SU-DHL-6 (cell line): ENCODE data around the gene CCDC24.

Experiments
- H2AFZ ChIP-seq: fragments of 200-600 bp; sonication (generic); 2 replicates; pipeline ENCODE4 v1.6.1; 2014; ENCODE audit warnings: low read depth, mild to moderate bottlenecking, moderate library complexity, mixed read lengths, antibody characterized with exemption, low read length; ENCODE audit not compliant: severe bottlenecking
- H3F3A ChIP-seq: fragments of 200-600 bp; shearing (Covaris generic); 2 replicates; pipeline ENCODE4 v1.6.0; 2016; ENCODE audit warnings: antibody characterized with exemption, mild to moderate bottlenecking; ENCODE audit not compliant: insufficient read depth
- H3K27ac ChIP-seq: fragments of 200-600 bp; sonication (generic); 2 replicates; pipeline ENCODE4 v1.5.1; 2016; ENCODE audit warnings: low read depth, mild to moderate bottlenecking, low read length, moderate library complexity, mixed read lengths
- H3K27me3 ChIP-seq: fragments of 200-600 bp; sonication (generic), shearing (Covaris generic); 2 replicates; pipeline ENCODE4 v1.6.0; 2014; ENCODE audit warnings: mild to moderate bottlenecking, low read length
- H3K36me3 ChIP-seq: fragments of 200-600 bp; sonication (generic); 2 replicates; pipeline ENCODE4 v1.6.1; 2014; ENCODE audit warnings: mild to moderate bottlenecking, low read length, mixed read lengths
- H3K4me2 ChIP-seq: fragments of 300-600, 200-600 bp; shearing (Covaris generic), sonication (generic); 2 replicates; pipeline ENCODE4 v1.6.0; 2014; ENCODE audit warnings: low read length, low read depth, mild to moderate bottlenecking; ENCODE audit not compliant: poor library complexity, severe bottlenecking
- H3K4me3 ChIP-seq: fragments of 200-600 bp; sonication (generic); 2 replicates; pipeline ENCODE4 v1.5.1; 2014; ENCODE audit warnings: antibody characterized with exemption, low read length, mild to moderate bottlenecking, mixed read lengths; ENCODE audit not compliant: insufficient read depth, poor library complexity, severe bottlenecking
- H3K79me2 ChIP-seq: fragments of 200-600 bp; sonication (generic); 2 replicates; pipeline ENCODE4 v1.6.1; 2014; ENCODE audit warnings: mild to moderate bottlenecking, low read length, moderate library complexity; ENCODE audit not compliant: insufficient read depth
- H3K9ac ChIP-seq: fragments of 200-600 bp; sonication (generic); 2 replicates; pipeline ENCODE4 v1.7.0; 2014; ENCODE audit warnings: mild to moderate bottlenecking, low read length
- H3K9me2 ChIP-seq: fragments of 200-600 bp; sonication (generic); replicated peaks from 2 replicates; pipeline ENCODE4 v1.6.1; 2014; ENCODE audit warnings: low read length; ENCODE audit not compliant: insufficient read depth
- H3K9me3 ChIP-seq: fragments of 200-600 bp; sonication (generic); 2 replicates; pipeline ENCODE4 v1.6.1; 2014; ENCODE audit warnings: low read length, mixed read lengths; ENCODE audit not compliant: insufficient read depth
- H4K20me1 ChIP-seq: fragments of 200-600 bp; sonication (generic); 2 replicates; pipeline ENCODE4 v1.6.1; 2014; ENCODE audit warnings: low read depth, mild to moderate bottlenecking, antibody characterized with exemption, low read length, moderate library complexity, mixed read lengths
- CTCF ChIP-seq: fragments of 200-600 bp; sonication (generic); IDR thresholded peaks from one replicate; pipeline ENCODE4 v1.5.1; 2017; ENCODE audit warnings: antibody characterized with exemption, mild to moderate bottlenecking, low read length, moderate library complexity; ENCODE audit not compliant: insufficient read depth, poor library complexity, severe bottlenecking
- EZH2phosphoT487 ChIP-seq: fragments of 200-600 bp; sonication (generic), shearing (Covaris generic); conservative IDR thresholded peaks from 2 replicates; pipeline ENCODE4 v1.6.1; 2018; ENCODE audit warnings: mild to moderate bottlenecking, antibody characterized with exemption, low read length, moderate library complexity, mixed read lengths

CCDC24 gene

GRCh38 chr1:43953361-43953760 lies 38.0 kb upstream of the CCDC24 start:
- H3K79me2 ChIP-seq: peaks cover 1% of the 10 kb centered on the region; the same call in 1 of the 2 replicates
- H4K20me1 ChIP-seq: no peaks in the 10 kb centered on the region; the same call in 1 of the 2 replicates
- H3K4me3 ChIP-seq: no peak overlapping the region
- no peaks in the 10 kb centered on the region for H3K9me2 ChIP-seq
- no peak overlapping the region for H2AFZ ChIP-seq
- no peaks in the 10 kb centered on the region for H3K36me3 ChIP-seq
- no peak for TF ChIP-seq EZH2phosphoT487
- TF ChIP-seq CTCF: no peak
- H3K27me3 ChIP-seq: no peaks in the 10 kb centered on the region
- H3K4me2 ChIP-seq: no peak overlapping the region
- H3K27ac ChIP-seq: no peak overlapping the region
- H3K9me3 ChIP-seq: no peaks in the 10 kb centered on the region
- H3F3A ChIP-seq: no peaks in the 10 kb centered on the region
- H3K9ac ChIP-seq: no peak overlapping the region

DNA sequence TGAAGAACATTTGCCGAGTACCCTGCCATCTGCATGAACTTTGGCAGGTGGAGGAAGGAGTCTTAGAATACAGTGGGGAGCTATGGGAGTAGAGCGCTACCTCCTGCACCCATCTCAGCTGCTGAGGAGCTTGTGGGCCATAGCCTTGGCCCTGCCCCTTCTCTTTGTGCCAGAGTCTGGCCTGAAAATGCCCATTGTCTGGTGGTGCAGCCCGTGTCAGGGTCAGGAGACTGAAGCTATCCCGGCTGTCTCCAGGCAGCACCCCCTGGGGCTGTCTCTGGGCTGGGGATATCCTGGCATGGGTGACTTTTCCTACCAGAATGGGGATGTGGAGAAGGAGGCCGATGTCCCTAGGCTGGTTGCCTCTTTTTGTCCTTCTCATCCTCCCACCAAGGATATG lies 37.4 kb upstream of the CCDC24 start:
- no peak overlapping the region for H3K9ac ChIP-seq
- H3K27ac ChIP-seq: no peak overlapping the region
- H3K9me2 ChIP-seq: no peaks in the 10 kb centered on the region
- TF ChIP-seq EZH2phosphoT487: no peak
- no peak for TF ChIP-seq CTCF
- no peaks in the 10 kb centered on the region; the same call in 1 of the 2 replicates for H4K20me1 ChIP-seq
- no peaks in the 10 kb centered on the region for H3K27me3 ChIP-seq
- no peaks in the 10 kb centered on the region for H3K36me3 ChIP-seq
- H3K4me2 ChIP-seq: no peak overlapping the region
- no peak overlapping the region for H3K4me3 ChIP-seq
- no peaks in the 10 kb centered on the region for H3F3A ChIP-seq
- H2AFZ ChIP-seq: no peak overlapping the region
- H3K79me2 ChIP-seq: no peaks in the 10 kb centered on the region; the same call in 1 of the 2 replicates
- H3K9me3 ChIP-seq: no peaks in the 10 kb centered on the region

DNA sequence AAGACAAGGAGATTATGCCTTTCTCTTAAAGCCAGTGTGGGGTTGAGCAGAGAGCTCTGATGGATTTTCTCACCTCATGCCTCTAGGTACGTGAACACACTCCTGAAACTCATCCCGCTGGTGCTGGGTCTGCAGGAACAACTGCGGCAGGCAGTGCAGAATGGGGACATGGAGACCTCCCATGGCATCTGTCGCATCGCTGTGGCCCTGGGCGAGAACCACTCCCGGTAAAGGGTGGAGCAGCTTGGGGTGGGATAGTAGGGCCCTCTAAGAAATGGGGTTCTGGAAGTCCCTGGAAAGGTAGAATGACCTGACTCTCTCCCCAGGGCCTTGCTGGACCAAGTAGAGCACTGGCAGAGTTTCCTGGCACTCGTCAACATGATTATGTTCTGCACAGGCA lies 35.2 kb upstream of the CCDC24 start:
- no peak overlapping the region for H3K4me3 ChIP-seq
- no peak overlapping the region for H3K27ac ChIP-seq
- H3F3A ChIP-seq: no peaks in the 10 kb centered on the region
- no peak for TF ChIP-seq CTCF
- no peak for TF ChIP-seq EZH2phosphoT487
- H4K20me1 ChIP-seq: no peaks in the 10 kb centered on the region; the same call in 1 of the 2 replicates
- H3K27me3 ChIP-seq: no peaks in the 10 kb centered on the region
- no peaks in the 10 kb centered on the region for H3K9me2 ChIP-seq
- H3K9ac ChIP-seq: no peak overlapping the region
- no peaks in the 10 kb centered on the region for H3K9me3 ChIP-seq
- no peak overlapping the region for H2AFZ ChIP-seq
- no peaks in the 10 kb centered on the region for H3K36me3 ChIP-seq
- no peak overlapping the region for H3K4me2 ChIP-seq
- no peaks in the 10 kb centered on the region; the same call in 1 of the 2 replicates for H3K79me2 ChIP-seq
